ENCODE results near the gene SPOCK1.

DNA sequence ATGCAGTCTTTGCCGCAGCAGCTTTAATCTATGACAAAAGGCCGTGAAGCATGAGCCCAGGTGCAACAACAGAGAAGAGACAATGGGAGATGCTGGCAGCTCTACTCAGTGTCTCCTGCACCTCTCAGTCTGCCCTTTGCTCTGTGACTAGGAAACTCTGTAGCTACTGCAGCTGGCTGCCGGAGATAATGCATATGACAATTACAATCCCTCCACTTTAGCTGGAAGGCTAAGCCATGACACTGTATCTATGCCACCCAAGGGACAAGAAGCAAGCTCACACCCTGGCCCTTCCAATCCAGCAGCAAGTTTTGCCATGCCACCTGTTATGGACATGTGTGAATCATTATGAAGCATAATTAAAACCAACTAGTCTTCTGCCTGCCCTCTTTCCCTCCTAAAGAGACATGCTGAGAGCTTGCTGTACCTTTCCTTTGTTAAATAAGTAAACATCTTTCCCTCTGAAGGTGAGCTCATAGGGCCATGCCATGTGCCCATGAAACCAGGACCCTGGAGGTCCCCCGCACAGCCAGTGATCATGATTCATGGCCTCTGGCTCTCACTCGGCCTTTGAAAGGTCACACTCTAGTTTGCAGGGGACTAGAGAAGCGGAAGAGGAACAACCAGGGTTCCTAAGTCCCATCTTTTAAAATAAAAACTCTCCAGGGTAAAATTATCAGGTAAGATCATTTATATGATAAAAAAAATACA, 219.4 kb downstream of the SPOCK1 start:
- TF ChIP-seq JUNB (CRISPR knock-in tag; conservative IDR thresholded peaks at IDR 0.05) (no peak), CBX5 (IDR thresholded peaks at IDR 0.05; ENCODE audit: borderline replicate concordance, low read depth) (no peak), FOXO4 (CRISPR knock-in tag; IDR thresholded peaks at IDR 0.05) (no peak), CREBBP (IDR thresholded peaks at IDR 0.05; ENCODE audit: low read depth, low read length) (no peak), ARID3B (CRISPR knock-in tag; IDR thresholded peaks at IDR 0.05; ENCODE audit: borderline replicate concordance) (no peak), ZFP1 (CRISPR knock-in tag; IDR thresholded peaks at IDR 0.05) (no peak), ATF3 (IDR thresholded peaks at IDR 0.05) (no peak), ATF3 (CRISPR knock-in tag; conservative IDR thresholded peaks at IDR 0.05) (no peak), SRF (CRISPR knock-in tag; IDR thresholded peaks at IDR 0.05) (no peak), SP1 (CRISPR knock-in tag; IDR thresholded peaks at IDR 0.05) (no peak), BDP1 (IDR thresholded peaks at IDR 0.05; ENCODE audit: insufficient read depth, insufficient read length) (no peak), TEAD1 (CRISPR knock-in tag; IDR thresholded peaks at IDR 0.05) (no peak)
- TF ChIP-seq, protein P1, sequence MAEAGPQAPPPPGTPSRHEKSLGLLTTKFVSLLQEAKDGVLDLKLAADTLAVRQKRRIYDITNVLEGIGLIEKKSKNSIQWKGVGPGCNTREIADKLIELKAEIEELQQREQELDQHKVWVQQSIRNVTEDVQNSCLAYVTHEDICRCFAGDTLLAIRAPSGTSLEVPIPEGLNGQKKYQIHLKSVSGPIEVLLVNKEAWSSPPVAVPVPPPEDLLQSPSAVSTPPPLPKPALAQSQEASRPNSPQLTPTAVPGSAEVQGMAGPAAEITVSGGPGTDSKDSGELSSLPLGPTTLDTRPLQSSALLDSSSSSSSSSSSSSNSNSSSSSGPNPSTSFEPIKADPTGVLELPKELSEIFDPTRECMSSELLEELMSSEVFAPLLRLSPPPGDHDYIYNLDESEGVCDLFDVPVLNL (CRISPR knock-in tag; IDR thresholded peaks at IDR 0.05; ENCODE audit: low read depth) = no peak
- TF ChIP-seq, protein P2, sequence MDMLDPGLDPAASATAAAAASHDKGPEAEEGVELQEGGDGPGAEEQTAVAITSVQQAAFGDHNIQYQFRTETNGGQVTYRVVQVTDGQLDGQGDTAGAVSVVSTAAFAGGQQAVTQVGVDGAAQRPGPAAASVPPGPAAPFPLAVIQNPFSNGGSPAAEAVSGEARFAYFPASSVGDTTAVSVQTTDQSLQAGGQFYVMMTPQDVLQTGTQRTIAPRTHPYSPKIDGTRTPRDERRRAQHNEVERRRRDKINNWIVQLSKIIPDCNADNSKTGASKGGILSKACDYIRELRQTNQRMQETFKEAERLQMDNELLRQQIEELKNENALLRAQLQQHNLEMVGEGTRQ (CRISPR knock-in tag; IDR thresholded peaks at IDR 0.05) = no peak
- TF ChIP-seq, protein P3, sequence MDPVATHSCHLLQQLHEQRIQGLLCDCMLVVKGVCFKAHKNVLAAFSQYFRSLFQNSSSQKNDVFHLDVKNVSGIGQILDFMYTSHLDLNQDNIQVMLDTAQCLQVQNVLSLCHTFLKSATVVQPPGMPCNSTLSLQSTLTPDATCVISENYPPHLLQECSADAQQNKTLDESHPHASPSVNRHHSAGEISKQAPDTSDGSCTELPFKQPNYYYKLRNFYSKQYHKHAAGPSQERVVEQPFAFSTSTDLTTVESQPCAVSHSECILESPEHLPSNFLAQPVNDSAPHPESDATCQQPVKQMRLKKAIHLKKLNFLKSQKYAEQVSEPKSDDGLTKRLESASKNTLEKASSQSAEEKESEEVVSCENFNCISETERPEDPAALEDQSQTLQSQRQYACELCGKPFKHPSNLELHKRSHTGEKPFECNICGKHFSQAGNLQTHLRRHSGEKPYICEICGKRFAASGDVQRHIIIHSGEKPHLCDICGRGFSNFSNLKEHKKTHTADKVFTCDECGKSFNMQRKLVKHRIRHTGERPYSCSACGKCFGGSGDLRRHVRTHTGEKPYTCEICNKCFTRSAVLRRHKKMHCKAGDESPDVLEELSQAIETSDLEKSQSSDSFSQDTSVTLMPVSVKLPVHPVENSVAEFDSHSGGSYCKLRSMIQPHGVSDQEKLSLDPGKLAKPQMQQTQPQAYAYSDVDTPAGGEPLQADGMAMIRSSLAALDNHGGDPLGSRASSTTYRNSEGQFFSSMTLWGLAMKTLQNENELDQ (CRISPR knock-in tag; IDR thresholded peaks at IDR 0.05; ENCODE audit: borderline replicate concordance) = no peak
